Subcutaneous abdominal adipose tissue (tissue), 5 donors: Measurements from ENCODE around the gene OR8G5.

Experiments used
- H3K27ac ChIP-seq: one replicate; pipeline ENCODE4 v1.7.0; 2013; ENCODE audit warnings: low read depth, mild to moderate bottlenecking, inconsistent platforms, low read length, moderate library complexity
- H3K27me3 ChIP-seq, 5 donors: one replicate each; pipeline ENCODE4 v1.7.0; 2013; ENCODE audit warnings: low read length in 5 of 5, inconsistent platforms in 1 of 5; ENCODE audit not compliant: control insufficient read depth in 5 of 5, insufficient read depth in 4 of 5
- H3K36me3 ChIP-seq, 5 donors: one replicate each; pipeline ENCODE4 v1.7.0; 2013; ENCODE audit warnings: low read length in 5 of 5; ENCODE audit not compliant: control insufficient read depth in 5 of 5, insufficient read depth in 5 of 5
- H3K4me1 ChIP-seq, 5 donors: one replicate each; pipeline ENCODE4 v1.7.0; 2013; ENCODE audit warnings: low read length in 5 of 5, mild to moderate bottlenecking in 3 of 5, moderate library complexity in 1 of 5; ENCODE audit not compliant: control insufficient read depth in 5 of 5, insufficient read depth in 5 of 5
- H3K4me3 ChIP-seq, 5 donors: one replicate each; pipeline ENCODE4 v1.7.0; 2013; ENCODE audit warnings: low read length in 5 of 5, low read depth in 1 of 5
- H3K9ac ChIP-seq, 5 donors: one replicate each; pipeline ENCODE4 v1.7.0; 2013; ENCODE audit warnings: low read length in 5 of 5, mild to moderate bottlenecking in 4 of 5, moderate library complexity in 3 of 5
- H3K9me3 ChIP-seq, 5 donors: one replicate each; pipeline ENCODE4 v1.7.0; 2013; ENCODE audit warnings: low read length in 5 of 5; ENCODE audit not compliant: control insufficient read depth in 5 of 5
- donor health status: healthy.
- donor health status: healthy.
- donor health status: healthy.
- donor health status: healthy.
- donor health status: healthy.

OR8G5 gene

DNA sequence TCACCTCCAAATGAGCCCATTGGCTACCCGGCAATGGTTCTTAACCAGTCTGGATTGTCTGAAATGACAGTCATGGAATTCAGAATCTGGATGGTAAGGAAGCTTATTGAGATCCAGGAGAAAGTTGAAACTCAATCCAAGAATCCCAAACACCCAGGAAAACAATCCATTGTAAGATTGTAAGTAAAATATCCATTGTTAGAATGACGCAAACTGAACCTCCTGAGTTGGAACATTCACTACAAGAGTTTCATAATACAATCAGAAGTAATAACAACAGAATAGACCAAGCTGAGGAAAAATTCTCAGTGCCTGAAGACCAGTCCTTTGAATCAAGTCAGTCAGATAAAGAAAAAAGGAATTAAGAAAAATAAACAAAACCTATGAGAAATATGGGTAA lies 22.1 kb downstream of the OR8G5 start:
- Histone ChIP-seq H3K27me3 (peaks cover 0 to 2% (median 0%) of the 10 kb centered on the region in 5 donors), H3K4me1 (no peaks in the 10 kb centered on the region), H3K27ac (no peak overlapping the region), H3K4me3 (no peak overlapping the region), H3K36me3 (no peaks in the 10 kb centered on the region), H3K9me3 (peaks cover 0 to 8% (median 0%) of the 10 kb centered on the region in 5 donors), H3K9ac (no peak overlapping the region)

- Histone ChIP-seq H3K4me1 (no peaks in the 10 kb centered on the region), H3K36me3 (no peaks in the 10 kb centered on the region), H3K27ac (no peak overlapping the region), H3K27me3 (no peaks in the 10 kb centered on the region), H3K4me3 (no peak overlapping the region), H3K9ac (no peak overlapping the region), H3K9me3 (peaks cover 0 to 11% (median 5%) of the 10 kb centered on the region in 5 donors)
These were observed 29.6 kb downstream of the OR8G5 start for GRCh38 chr11:124285610-124286344.

DNA sequence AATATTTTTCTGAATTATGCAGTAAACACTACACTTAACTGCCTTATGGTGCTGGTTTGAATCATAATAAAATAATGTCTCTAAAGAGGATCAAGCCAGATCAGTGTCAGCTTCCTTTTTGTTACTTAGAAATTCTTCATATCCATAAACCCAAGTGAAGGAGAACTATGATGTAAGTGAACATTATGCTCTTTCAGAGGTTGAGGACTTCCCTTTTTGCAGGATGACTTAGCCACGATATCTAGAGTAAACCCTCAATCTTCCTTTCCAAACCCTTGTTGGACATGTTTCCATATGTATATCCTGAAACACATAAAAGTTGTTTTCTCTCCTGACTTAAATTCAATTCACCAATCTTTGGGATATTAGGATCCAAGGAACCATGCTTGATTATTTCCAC lies 38.5 kb downstream of the OR8G5 start:
- H3K36me3 ChIP-seq: no peaks in the 10 kb centered on the region
- H3K4me3 ChIP-seq: no peak overlapping the region
- peaks cover 0 to 2% (median 0%) of the 10 kb centered on the region in 5 donors for H3K9me3 ChIP-seq
- no peak overlapping the region for H3K9ac ChIP-seq
- H3K4me1 ChIP-seq: no peaks in the 10 kb centered on the region
- H3K27me3 ChIP-seq: no peaks in the 10 kb centered on the region
- no peak overlapping the region for H3K27ac ChIP-seq

DNA sequence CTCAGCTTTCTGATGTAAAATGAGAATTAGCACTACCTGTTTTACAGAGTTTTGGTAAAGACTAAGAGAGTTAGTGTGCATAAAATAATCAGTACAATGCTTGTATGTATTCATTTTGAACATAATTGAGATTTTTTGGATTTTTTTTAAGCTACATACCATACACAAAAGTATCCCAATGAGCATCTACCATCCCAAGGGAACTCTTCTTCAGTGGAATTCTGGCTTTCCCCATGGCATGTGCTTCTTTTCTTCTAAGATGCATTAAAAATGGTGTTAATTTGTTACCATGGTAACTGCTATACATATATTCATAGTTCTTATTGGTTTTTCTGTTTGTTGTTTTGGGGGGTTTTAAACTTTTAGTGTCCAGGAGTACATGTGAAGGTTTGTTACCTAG lies 39.8 kb downstream of the OR8G5 start:
- no peak overlapping the region for H3K9ac ChIP-seq
- no peaks in the 10 kb centered on the region for H3K4me1 ChIP-seq
- no peaks in the 10 kb centered on the region for H3K27me3 ChIP-seq
- H3K4me3 ChIP-seq: no peak overlapping the region
- H3K9me3 ChIP-seq: no peaks in the 10 kb centered on the region
- H3K27ac ChIP-seq: no peak overlapping the region
- no peaks in the 10 kb centered on the region for H3K36me3 ChIP-seq

DNA sequence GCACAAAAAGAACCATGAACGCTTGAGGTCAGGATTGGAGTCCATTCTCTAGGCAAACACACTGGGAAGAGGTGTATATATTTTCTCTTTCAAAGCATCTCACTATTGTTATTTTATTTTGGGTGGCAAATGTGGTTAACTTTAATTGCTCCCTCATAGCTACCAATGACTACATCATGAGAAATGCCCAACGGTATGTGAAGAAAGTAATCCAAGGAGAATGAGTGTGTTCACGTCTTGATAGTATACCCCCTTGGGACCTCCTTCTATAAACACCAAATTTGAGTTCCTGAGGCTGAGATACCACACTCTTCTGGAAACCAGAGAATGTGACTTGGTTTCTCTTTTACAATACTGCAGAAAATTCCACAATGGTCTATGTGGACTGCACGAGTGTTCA lies 41.7 kb downstream of the OR8G5 start:
- Histone ChIP-seq H3K4me1 (peaks cover 0 to 12% (median 8%) of the 10 kb centered on the region in 5 donors), H3K27me3 (no peaks in the 10 kb centered on the region), H3K4me3 (no peak overlapping the region), H3K9me3 (no peaks in the 10 kb centered on the region), H3K27ac (no peak overlapping the region), H3K36me3 (no peaks in the 10 kb centered on the region), H3K9ac (no peak overlapping the region)

DNA sequence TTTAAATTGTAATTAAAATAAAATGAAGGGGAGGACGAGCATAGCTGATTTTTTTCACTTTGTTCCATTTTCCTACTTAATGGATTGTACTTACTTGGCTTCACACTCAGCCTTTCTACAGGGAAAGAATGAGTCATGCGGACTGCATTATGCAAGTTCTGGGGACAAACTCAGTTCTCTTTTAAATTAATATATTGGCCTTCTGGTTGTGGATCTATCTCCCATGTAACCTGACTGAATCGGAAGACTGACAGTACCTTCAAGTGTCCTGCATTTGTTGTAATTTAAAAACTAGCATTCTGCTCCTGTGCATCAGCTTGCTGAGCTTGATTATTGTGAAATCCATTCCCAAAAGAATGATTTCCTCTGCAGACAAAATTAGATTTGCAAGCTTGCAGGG lies 45.4 kb downstream of the OR8G5 start:
- no peak overlapping the region for H3K4me3 ChIP-seq
- peak overlapping the region; percentile 38 for H3K27ac ChIP-seq
- H3K27me3 ChIP-seq: no peaks in the 10 kb centered on the region
- H3K9ac ChIP-seq: no peak overlapping the region
- H3K4me1 ChIP-seq: peaks cover 0 to 12% (median 8%) of the 10 kb centered on the region in 5 donors
- H3K36me3 ChIP-seq: no peaks in the 10 kb centered on the region
- H3K9me3 ChIP-seq: no peaks in the 10 kb centered on the region

GRCh38 chr11:124302347-124303125 lies 46.4 kb downstream of the OR8G5 start:
- no peaks in the 10 kb centered on the region for H3K36me3 ChIP-seq
- no peak overlapping the region for H3K27ac ChIP-seq
- H3K4me1 ChIP-seq: peaks cover 0 to 12% (median 8%) of the 10 kb centered on the region in 5 donors
- H3K9ac ChIP-seq: no peak overlapping the region
- no peaks in the 10 kb centered on the region for H3K9me3 ChIP-seq
- H3K27me3 ChIP-seq: no peaks in the 10 kb centered on the region
- H3K4me3 ChIP-seq: no peak overlapping the region

GRCh38 chr11:124307093-124307492 lies 50.9 kb downstream of the OR8G5 start:
- Histone ChIP-seq H3K9ac (no peak overlapping the region), H3K27me3 (no peaks in the 10 kb centered on the region), H3K9me3 (no peaks in the 10 kb centered on the region), H3K36me3 (no peaks in the 10 kb centered on the region), H3K4me1 (peaks cover 0 to 3% (median 0%) of the 10 kb centered on the region in 5 donors), H3K27ac (no peak overlapping the region), H3K4me3 (no peak overlapping the region)

GRCh38 chr11:124310721-124311120 lies 54.5 kb downstream of the OR8G5 start:
- Histone ChIP-seq H3K4me3 (no peak overlapping the region), H3K4me1 (no peaks in the 10 kb centered on the region), H3K9ac (no peak overlapping the region), H3K27ac (no peak overlapping the region), H3K36me3 (no peaks in the 10 kb centered on the region), H3K27me3 (no peaks in the 10 kb centered on the region), H3K9me3 (no peaks in the 10 kb centered on the region)

DNA sequence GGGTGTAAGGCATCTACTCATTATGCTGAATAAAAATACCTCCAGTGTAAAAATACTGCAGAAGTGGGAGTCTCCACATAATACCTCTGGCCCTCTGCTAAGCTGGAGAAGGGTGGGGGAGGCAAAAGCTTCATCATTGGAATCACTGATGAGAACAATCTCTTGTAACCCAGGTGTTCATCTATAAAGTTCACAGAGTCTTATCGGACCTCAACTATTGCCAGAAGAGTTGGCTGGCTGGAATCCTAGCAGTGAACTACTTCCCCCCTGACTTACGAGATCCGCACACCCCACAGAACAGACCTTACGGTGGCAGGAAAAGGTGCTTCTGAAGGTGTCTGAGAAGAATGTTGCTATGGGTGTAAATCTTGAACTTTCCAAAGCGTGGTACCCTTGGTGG lies 55.1 kb downstream of the OR8G5 start:
- Histone ChIP-seq H3K4me1 (no peaks in the 10 kb centered on the region), H3K27ac (no peak overlapping the region), H3K36me3 (no peaks in the 10 kb centered on the region), H3K9me3 (no peaks in the 10 kb centered on the region), H3K27me3 (no peaks in the 10 kb centered on the region), H3K4me3 (no peak overlapping the region), H3K9ac (no peak overlapping the region)
